Nephron progenitor cell (in vitro differentiated cells): ENCODE data around the gene TMEM165.

Experiments used
- DNase-seq: peaks from one replicate; pipeline ENCODE4 v3.0.0; 2021
- H3K27ac Mint-ChIP-seq: 2 replicates; pipeline ENCODE4 v1.8.0; 2021; ENCODE audit warnings: mild to moderate bottlenecking, moderate library complexity, mixed read lengths
- H3K27me3 Mint-ChIP-seq: 2 replicates; pipeline ENCODE4 v1.8.0; 2021; ENCODE audit warnings: mild to moderate bottlenecking, low read depth, mixed read lengths; ENCODE audit not compliant: poor library complexity
- H3K36me3 Mint-ChIP-seq: 2 replicates; pipeline ENCODE4 v1.8.0; 2021; ENCODE audit warnings: low read depth, mixed read lengths
- H3K4me1 Mint-ChIP-seq: 2 replicates; pipeline ENCODE4 v1.8.0; 2021; ENCODE audit warnings: mixed read lengths
- H3K4me3 Mint-ChIP-seq: 2 replicates; pipeline ENCODE4 v1.8.0; 2021; ENCODE audit warnings: mild to moderate bottlenecking, moderate library complexity, mixed read lengths
- H3K9me3 Mint-ChIP-seq: 2 replicates; pipeline ENCODE4 v1.8.0; 2021; ENCODE audit warnings: mild to moderate bottlenecking, moderate library complexity, mixed read lengths
- CTCF ChIP-seq: fragments of 200-600 bp; sonication (generic); IDR thresholded peaks from 2 replicates; pipeline ENCODE4 v1.5.0; 2021; ENCODE audit warnings: antibody characterized with exemption

The TMEM165 gene

GRCh38 chr4:55406545-55406944 is 10.8 kb downstream of the TMEM165 start:
- no peaks in the 10 kb centered on the region for H3K27me3 Mint-ChIP-seq
- DNase-seq = no peak
- H3K4me1 Mint-ChIP-seq = peaks cover 22% of the 10 kb centered on the region
- no peak for TF ChIP-seq CTCF
- no peak overlapping the region for H3K27ac Mint-ChIP-seq
- H3K36me3 Mint-ChIP-seq = peaks cover 44% of the 10 kb centered on the region
- no peaks in the 10 kb centered on the region for H3K9me3 Mint-ChIP-seq
- no peak overlapping the region for H3K4me3 Mint-ChIP-seq

GRCh38 chr4:55407119-55407518 is 11.4 kb downstream of the TMEM165 start:
- Mint-ChIP-seq H3K4me3 (no peak overlapping the region), H3K9me3 (no peaks in the 10 kb centered on the region), H3K36me3 (peaks cover 49% of the 10 kb centered on the region), H3K27ac (peak overlapping the region; percentile 74), H3K27me3 (no peaks in the 10 kb centered on the region), H3K4me1 (peaks cover 27% of the 10 kb centered on the region)
- DNase-seq = no peak
- TF ChIP-seq CTCF = no peak

- Mint-ChIP-seq H3K36me3 (peaks cover 49% of the 10 kb centered on the region), H3K4me3 (no peak overlapping the region), H3K27me3 (no peaks in the 10 kb centered on the region), H3K4me1 (peaks cover 27% of the 10 kb centered on the region), H3K27ac (no peak overlapping the region), H3K9me3 (no peaks in the 10 kb centered on the region)
- no peak for DNase-seq
- TF ChIP-seq CTCF = no peak
Measured at GRCh38 chr4:55407764-55408163, 12.0 kb downstream of the TMEM165 start.

GRCh38 chr4:55409468-55410171 is 13.9 kb downstream of the TMEM165 start:
- Mint-ChIP-seq H3K27me3 (no peaks in the 10 kb centered on the region), H3K4me1 (peaks cover 27% of the 10 kb centered on the region), H3K27ac (peak overlapping the region; percentile 62), H3K9me3 (no peaks in the 10 kb centered on the region), H3K36me3 (peaks cover 35% of the 10 kb centered on the region), H3K4me3 (no peak overlapping the region)
- TF ChIP-seq CTCF = peak; percentile 13
- no peak for DNase-seq

GRCh38 chr4:55410431-55410830 is 14.7 kb downstream of the TMEM165 start:
- Mint-ChIP-seq H3K4me3 (no peak overlapping the region), H3K4me1 (peaks cover 27% of the 10 kb centered on the region), H3K27ac (no peak overlapping the region), H3K27me3 (no peaks in the 10 kb centered on the region), H3K36me3 (peaks cover 34% of the 10 kb centered on the region), H3K9me3 (no peaks in the 10 kb centered on the region)
- no peak for DNase-seq
- no peak for TF ChIP-seq CTCF

- H3K4me3 Mint-ChIP-seq = no peak overlapping the region
- no peak for TF ChIP-seq CTCF
- DNase-seq = no peak
Measured at GRCh38 chr4:55411621-55412020, 15.9 kb downstream of the TMEM165 start.

More at GRCh38 chr4:55411621-55412020, 15.9 kb downstream of the TMEM165 start:
- peak overlapping the region; percentile 50 for H3K27ac Mint-ChIP-seq
- peaks cover 27% of the 10 kb centered on the region for H3K36me3 Mint-ChIP-seq
- no peaks in the 10 kb centered on the region for H3K27me3 Mint-ChIP-seq
- H3K9me3 Mint-ChIP-seq = no peaks in the 10 kb centered on the region
- H3K4me1 Mint-ChIP-seq = peaks cover 27% of the 10 kb centered on the region
